ENCODE data around the gene DGKE. TPM values are rescaled to one million over a fixed set of nuclear protein-coding genes. Genes with fewer than 3 reads are reported as not detected.

DGKE gene
- total RNA-seq, 1 donor from 2014 or later: 3.3 TPM

- H3K9me3 Mint-ChIP-seq (ENCODE audit: low read depth): peaks cover 10% of the 10 kb centered on the region
- H3K27ac Mint-ChIP-seq: no peak overlapping the region
- H3K4me1 Mint-ChIP-seq (ENCODE audit: low read depth): peaks cover 11% of the 10 kb centered on the region
- no peak for TF ChIP-seq CTCF (IDR thresholded peaks at IDR 0.05; ENCODE audit: unreplicated experiment)
- peaks cover 5% of the 10 kb centered on the region for H3K27me3 Mint-ChIP-seq
- DNase-seq (ENCODE audit: low spot score, unreplicated experiment): no peak
- peaks cover 2% of the 10 kb centered on the region for H3K36me3 Mint-ChIP-seq (ENCODE audit: insufficient read depth)
- H3K4me3 Mint-ChIP-seq (ENCODE audit: low read depth): no peak overlapping the region
Measured at GRCh38 chr17:56917559-56918296, 83.8 kb downstream of the DGKE start.

- Mint-ChIP-seq H3K27me3 (peaks cover 5% of the 10 kb centered on the region), H3K27ac (no peak overlapping the region), H3K4me3 (ENCODE audit: low read depth) (no peak overlapping the region), H3K9me3 (ENCODE audit: low read depth) (peaks cover 10% of the 10 kb centered on the region), H3K4me1 (ENCODE audit: low read depth) (peaks cover 10% of the 10 kb centered on the region), H3K36me3 (ENCODE audit: insufficient read depth) (peaks cover 2% of the 10 kb centered on the region)
- no peak for TF ChIP-seq CTCF (IDR thresholded peaks at IDR 0.05; ENCODE audit: unreplicated experiment)
- no peak for DNase-seq (ENCODE audit: low spot score, unreplicated experiment)
Measured at GRCh38 chr17:56918916-56919315, 85.0 kb downstream of the DGKE start.

Other genes starting within 250 kb of the DGKE start
- 0.24 and 0.55 TPM in 2 replicates for gene NOG, start 240.5 kb upstream of the DGKE start, total RNA-seq
- 0.65 and 1.1 TPM in 2 replicates for gene C17orf67, start 231 bp upstream of the DGKE start, total RNA-seq
- 29.9 and 37.6 TPM in 2 replicates for gene TRIM25, start 79.9 kb downstream of the DGKE start, total RNA-seq
- 26.7 and 29.8 TPM in 2 replicates for gene COIL, start 126.9 kb downstream of the DGKE start, total RNA-seq
- 48.3 and 51.7 TPM in 2 replicates for gene SCPEP1, start 144.0 kb downstream of the DGKE start, total RNA-seq